NCI-H1105 treated with DMSO at 0.1 percent for 48 hours (cell line): ENCODE data around the gene AGPAT1.
"Not testable (repeated sequence)": the region's sequence is repeated elsewhere in the genome, so short reads cannot be mapped to it uniquely, and the experiment has no call there.

Experiments used
- DNase-seq: peaks from one replicate; lab custom pipeline; 2025; lab: John Stamatoyannopoulos, UW

Gene AGPAT1

DNA sequence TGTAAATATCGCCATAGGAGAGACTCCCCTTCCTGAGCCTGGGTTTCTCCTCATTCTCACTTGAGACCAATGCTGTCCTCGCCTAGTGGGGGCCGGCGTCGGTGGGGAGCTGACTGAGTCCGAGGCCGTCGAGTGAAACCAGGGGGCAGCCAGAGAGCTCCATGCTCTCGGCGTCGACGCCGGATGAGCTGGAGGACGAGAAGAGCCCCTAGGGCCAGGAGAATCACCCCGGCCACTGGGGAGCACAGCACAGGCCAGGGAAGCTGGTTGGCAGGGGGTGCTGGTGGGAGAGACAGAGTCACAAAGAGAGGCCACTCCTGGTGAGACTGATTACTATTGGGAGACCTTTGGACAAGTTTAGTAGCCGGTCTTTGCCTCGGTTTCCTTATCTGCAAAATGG lies 23.0 kb upstream of the AGPAT1 start:
- DNase-seq: no peak

DNA sequence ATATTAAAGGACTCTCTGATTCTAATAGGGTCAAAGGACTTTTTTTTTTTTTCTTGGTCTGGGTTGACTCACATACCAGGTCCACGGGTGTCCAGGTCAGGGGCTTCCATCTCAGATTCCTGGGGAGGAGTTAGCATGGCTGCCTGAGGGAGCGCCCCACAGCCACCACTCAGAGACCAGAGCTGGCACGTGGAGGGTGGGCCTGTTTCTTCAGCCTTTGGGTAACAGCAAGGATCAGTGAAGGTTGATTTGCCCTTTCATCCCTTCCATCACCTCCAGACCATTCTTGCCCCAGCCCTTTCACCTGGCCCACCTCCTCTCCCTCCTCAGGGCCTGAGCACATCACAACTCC lies 22.4 kb upstream of the AGPAT1 start:
- DNase-seq: no peak

DNA sequence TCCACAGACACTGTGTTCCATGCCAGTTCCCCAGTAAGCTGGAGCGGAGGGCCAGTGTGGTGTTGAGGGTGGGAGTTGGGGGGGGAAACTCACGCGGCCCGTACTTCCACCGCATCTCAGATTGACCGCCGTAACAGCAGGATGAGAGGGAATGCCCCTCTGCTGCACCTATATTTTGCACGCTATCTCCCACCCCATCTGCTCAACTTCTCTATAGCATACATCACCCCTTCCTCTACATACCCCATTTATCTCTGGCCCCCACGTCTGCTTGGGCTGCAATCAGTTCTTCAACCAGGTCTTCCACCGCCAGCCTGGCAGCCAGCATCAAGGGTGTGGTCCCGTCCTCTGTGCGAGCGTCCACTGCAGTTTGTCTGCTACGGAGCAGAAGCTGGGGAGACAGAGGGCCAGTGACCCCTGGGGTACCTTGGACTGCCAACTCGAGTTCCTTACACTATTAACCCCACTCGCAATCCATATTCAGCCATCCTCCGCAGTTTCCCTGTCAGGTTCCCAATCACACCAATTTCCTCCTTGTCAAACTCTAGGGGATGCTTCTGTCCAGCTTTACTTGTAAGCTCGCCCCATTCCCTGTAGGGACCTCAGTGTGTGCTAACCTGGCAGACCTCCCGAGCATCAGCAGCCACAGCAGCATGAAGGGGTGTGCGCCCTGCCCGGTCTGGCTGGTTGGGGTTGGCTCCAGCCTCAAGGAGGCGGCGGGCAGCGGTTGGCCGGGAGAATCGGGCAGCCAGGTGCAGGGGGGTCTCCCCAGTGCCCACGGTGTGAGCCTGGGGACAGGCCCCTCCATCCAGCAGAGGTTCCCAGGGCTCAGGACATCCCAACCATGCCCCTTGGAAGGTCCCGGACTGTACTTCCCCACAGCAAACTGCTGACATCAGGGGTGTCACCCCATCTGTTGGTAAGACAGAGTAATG lies 21.1 kb upstream of the AGPAT1 start:
- no peak for DNase-seq

DNA sequence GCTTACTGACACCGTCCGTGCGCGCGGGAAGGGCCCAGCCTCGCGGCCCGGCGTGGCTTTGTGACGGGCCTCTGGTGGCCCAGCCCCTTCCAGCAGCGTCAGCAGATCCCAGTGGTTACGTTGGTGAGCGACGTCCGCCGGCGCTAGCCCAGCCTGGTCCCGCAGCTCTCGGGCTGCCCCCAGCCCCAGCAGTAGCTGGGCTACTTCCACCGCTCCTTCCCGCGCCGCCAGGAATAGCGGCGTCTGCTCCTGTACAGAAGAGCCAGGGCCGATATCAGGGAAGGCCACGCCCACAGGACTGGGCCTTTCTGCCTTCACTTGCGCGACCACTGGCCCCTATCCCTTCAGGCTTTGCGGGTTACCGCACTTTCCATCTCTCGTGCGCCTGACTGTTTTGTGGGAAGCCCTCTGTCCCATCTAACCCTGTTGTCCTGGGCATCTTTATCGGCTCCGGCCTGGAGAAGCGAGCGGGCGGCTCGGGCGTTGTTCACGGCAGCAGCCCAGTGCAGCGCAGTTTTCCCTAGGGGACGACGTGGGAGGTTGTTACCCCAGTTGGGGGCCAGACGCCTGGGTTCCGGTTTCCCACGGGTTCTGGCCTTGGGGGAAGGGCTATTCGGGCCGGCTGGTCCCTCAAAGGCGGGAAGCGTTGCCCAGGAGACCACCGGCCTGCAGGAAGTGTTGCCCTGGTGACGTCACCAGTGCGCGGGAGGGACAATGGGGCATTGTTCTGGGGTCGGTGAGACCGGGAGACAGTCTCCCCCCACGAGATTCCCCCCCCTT lies 20.2 kb upstream of the AGPAT1 start:
- peak; percentile 83 for DNase-seq

DNA sequence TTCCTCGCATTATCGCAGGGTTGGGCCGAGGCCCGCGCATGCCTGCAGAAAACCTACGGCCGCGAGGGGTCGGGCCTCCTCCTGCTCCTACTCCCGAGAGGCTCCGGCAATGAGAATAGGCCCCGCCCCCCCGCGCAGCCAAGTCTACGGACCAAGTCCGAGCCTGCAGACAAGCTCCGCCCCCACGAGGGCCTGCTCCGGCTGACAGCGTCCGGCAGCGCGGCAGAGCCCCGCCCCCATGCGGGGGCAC lies 19.7 kb upstream of the AGPAT1 start:
- peak; percentile 99 for DNase-seq

DNA sequence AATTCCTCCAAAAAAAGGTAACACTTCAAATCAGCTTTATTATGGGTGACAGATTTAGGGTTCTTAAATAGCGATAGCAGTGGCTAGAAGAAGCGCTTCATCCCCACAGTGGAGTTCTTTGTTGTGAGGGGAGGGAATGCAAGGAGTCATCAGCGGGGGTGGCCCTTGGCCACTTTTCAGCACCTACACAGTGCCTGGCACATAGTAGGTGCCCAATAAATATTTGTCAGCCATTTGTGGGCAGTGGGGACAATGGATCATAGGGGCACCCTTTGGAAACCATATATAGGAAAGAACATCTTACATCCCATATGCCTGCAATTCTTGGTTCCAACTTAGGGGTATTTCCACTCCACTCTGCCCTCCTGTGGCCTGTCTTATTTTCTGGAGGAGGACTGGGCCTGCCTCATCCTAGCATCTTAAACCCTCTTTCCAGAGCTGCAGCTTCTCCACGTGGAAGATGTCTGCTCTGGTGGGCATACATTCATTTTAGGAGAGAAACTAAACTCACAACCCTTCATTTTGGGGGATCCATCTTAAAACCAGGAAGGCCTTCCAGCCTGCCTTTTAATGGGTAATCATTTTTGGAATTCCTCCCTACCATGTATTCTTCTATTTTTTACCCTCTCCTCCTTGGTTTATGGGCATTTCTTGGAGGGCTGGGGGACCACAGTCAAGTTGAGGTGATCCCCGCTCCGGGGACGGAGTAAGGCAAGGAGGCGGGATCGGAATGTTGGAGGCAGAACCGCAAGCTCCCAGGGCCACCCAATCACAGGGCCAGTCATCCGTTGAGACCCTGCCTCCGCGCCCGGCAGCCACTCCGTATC lies 19.2 kb upstream of the AGPAT1 start:
- DNase-seq: no peak

DNA sequence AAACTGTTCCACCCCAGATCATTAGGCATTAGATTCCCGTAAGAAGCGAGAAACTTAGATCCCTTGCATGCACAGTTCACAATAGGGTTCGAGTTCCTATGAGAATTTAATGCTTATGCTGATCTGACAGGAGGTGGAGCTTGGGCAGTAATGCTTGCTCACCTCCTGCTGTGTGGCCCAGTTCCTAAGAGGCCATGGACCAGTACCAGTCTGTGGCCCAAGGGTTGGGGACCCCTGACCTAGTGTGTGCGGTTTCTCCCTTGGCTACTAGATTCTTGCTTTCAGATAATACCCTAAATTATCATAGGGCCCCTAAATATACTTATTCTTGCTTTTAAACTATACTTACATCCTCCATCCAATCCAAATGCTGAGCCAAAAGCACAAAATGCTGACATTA lies 18.5 kb upstream of the AGPAT1 start:
- no peak for DNase-seq

DNA sequence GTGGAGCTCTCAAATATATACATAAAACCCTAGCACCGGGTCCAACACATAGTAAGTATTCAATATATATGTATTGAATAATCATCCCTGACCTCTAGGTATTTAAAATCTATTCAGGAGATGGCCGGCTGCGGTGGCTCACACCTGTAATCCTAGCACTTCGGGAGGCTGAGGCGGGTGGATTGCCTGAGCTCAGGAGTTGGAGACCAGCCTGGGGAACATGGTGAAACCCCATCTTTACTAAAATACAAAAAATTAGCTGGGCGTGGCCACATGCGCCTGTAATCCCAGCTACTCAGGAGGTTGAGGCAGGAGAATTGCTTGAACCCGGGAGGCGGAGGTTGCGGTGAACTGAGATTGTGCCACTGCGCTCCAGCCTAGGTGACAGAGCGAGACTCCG lies 17.2 kb upstream of the AGPAT1 start:
- not testable (repeated sequence) for DNase-seq

DNA sequence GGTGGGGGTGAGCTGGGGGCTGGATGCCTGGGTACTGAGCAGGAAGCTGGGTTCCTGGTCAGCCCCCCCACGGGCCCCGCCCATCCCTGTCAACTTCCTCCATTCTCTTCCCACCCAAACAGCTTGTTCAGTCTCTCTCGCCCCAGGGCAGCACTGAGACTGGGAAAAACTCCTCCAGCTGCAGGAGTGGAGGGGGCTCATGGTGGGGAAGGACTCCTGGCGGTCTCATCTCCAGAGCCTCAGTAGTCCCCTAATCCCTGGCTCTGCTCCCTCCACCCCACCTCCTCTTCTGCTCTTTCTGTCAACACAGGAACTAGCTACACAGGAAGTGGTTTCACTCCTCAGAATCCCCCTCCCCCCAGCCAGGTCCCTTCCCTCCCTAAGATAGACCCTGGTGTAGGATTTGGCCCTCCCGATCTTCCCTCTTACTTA lies 16.7 kb upstream of the AGPAT1 start, which contains the start of gene GPSM3:
Gene GPSM3 (minus strand): TSS at position 36 of the 432 bp plus-strand sequence. CDS start 130 bp downstream, outside the sequence.
- DNase-seq: no peak

DNA sequence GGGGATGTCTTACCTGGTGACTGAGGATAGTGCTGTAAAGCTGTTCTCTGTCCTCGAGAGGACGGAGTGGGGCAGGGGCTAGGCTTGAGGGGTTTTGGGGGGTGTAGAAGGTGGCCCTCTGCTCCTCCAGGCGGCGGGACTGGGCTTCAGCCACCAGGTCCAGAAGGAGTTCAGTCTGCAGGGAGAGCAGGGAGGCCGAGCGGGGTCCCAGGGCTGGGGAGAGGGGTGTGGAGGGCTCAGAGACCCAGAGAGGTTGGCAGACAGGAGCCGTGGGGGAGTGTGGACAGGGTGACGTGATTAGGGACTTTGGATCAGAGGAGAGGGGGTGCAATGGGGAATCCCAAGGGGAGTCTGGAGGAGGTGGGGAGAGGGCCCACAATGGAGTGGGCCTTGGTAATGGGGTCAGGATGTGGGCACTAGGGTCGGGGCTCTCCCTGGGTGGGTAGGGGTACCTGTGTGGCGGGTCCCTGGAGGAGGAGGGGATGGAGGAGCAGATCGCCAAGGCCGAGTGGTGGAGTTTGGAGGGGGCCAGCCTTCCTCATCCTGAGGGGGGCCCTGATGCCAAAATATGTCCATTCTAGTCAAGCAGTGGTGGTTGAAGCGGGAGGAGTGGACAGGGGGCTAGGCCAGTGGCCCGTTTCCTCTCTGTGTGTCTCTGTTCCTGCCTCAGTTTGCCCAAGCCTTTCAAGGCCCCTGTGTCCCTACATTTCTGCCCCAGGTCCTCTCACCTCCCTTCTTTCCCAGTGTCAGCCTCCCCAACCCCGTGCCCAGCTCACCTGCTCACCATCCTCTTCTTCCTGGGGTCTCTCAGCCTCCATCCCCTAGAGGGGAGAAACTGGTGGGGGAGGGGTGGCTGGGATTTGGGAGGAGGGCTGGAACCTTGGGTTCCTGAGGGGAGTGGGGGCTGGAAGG lies 16.1 kb upstream of the AGPAT1 start:
- no peak for DNase-seq

DNA sequence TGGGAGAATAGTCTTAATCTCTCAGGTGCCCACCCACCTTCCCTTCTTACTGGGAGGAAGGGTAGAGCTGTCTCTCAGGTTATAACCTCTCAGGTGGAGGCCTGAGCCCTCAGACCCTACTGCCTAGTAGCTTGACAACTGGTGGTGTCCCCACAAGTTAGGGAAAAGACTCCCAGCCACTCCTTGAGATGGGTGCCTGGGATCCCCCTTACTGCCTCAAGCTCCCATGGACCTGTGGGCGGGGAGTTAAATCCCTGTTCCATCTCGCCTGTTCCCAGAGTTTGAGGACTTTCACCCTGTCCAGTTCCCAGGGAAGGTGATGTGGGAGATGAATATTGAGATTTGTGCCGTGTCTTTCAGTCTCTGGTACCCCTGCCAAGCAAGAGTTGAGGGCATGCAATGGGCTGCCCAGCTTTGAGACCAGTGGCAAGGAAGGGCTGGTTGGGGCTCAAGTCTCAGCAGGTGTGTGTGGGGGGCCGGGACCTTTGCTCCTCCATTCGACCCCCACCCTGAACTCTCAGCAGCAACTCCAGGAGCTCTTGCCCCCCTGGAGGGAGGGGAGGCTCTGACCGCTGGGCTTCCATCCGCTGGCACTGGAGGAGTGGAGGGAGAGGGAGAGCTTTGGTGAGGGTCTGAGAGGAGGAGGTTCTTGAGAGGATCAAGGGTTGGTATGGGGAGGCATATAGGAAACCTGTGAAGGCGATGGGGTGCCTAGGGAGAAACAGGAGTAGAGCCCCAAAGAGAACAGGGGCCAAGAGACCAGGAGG lies 15.2 kb upstream of the AGPAT1 start:
- no peak for DNase-seq

DNA sequence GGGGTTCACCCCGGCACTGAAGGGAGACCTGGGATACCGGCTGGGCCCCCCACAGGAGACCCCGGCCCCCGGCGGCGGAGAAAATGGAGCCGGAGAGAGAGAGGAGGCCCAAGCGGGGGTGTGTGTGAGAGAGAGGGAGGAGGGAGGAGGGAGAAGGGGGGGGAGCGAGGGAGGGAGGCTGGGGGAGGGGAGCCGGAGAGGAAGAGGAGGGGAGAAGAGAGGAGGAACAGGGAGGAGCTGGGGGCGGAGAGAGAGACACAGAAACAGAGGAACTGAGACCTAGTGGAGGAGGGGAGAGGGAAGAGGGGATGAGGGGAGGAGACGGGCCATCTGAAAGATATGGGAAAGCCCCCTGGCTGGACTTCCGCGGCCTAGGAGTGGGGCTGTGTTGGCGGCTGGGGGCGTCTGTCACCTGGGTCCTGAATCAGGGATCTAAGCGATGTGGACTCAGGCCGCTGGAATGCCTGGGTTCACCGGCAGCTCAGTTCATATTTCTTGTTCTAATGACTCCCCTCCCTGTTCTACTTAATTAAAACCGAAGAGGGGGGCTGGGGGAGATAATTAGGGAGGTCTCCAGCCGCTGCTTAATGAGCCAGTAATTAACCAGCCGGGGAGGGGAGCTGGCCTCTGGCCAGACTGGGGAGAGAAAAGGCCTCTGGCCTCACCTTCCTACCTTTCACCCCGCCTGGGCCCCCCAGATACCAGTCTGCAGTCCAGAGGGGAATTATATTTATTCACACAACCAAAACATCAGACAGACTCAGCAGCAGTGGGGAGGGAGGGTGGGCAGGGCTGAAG lies 14.4 kb upstream of the AGPAT1 start, which contains the start of gene PBX2:
Gene PBX2 (minus strand): TSS at position 149 of the 798 bp plus-strand sequence. CDS start 287 bp downstream, outside the sequence.
- DNase-seq: peak; percentile 88

DNA sequence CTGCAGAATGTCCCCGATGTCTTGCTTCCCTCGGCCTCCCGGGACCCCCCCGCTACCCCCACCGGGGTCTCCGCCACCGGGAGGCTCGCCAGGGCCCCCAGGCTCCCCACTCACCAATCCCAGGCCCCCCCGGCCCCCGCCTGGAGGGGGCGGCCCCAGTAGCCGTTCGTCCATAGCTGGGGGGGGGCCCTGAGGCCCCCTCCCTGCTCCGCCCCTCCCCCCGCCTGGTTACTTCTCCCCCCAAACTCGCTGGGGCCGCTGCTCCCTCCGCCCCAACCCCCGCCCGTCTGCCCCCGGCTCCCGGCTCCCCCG lies 13.8 kb upstream of the AGPAT1 start:
- no peak for DNase-seq

DNA sequence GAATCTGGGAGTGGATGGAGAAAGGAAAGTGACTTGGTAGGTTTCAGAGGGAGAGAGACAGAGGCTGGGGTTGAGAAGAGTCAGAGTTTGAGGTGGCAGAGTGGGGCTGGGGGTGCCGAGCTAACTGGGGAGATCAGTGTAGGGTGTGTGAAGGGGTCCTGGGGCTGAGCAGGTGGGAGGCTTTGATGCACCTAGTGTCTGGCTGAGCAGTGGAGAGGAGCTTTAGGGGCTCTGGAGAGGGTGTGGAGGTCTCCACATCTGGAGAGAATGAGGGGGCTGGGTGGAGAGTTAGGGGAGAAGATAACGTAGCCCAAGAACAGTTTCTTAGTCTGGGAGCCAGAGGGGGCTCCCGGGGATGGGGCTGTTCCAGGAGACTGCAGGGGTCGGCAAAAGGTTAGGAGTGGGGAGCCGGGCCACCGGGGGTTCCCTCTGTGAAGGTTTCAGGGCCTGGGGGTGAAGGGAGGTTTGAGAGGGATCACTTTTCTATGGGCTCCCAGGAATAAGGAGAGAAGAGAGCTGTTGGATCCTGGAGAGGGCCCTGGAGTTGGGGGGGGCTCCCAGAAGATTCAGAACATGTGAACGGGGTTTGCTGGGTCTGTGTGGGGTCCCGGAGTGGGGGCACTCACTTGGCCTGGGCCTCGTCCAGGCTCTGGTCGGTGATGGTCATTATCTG lies 13.3 kb upstream of the AGPAT1 start:
- DNase-seq: no peak

DNA sequence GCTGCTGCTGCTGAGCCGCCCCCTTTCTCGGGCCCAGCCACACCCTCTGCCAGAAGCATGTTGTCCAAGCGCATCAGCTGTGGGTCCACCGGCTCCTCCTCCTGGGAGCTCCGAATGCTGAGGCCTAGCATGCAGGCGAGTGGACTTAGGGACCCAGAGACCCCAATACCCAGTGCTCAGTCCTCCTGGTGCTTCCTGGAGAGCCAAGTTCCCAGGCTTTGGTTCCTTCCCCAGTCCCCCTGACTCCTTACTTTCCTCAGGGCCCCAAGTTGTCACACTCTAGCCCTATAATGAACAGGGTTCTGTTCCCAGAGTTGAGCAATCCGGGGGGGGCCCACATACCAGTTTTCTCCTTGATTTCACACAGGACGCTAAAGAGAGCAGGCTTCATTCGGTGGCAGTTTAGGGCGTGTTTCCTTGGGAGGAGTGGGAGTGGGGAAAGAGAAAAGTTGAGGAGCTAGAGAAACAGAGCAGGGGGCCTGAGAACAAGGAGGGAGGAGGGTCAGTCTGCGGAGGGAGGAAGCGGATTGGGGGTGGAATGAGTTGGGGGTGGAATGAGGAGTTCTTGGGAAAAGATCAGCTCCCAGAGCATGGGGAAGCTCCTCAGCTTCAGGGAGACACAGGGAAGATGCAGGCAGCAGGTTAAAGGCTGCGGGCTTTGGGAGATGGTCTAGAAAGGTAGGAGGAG lies 12.6 kb upstream of the AGPAT1 start:
- no peak for DNase-seq

DNA sequence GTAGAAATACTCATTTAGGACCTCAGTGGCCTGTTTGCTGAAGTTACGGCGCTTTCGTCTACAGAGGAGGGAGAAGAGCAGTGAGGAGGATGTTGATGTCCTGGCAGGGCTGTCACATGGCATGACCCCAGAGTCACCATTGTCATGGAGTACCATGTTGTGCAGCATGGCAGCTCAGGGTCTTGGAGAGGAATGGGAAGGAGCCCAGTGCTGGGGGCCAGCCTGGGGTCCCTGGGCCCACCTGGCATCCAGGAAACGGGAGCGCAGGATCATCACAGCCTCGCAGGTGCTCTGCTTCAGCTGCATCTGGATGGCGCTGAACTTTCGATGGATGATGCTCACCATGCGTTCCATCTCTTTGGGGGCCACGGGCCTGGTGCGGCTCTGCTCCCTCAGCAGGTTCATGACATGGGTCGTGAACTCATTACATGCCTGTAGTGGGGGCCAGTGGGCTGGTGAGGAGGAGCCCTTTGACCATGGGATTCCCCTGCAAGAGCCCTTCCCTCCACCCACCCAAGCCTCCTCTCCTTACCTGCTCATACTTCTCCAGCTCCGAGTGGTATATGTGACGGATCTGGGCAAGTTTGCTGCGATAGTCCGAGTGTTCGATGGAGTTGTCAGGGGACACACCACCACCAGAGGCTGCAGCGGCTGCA lies 12.0 kb upstream of the AGPAT1 start:
- DNase-seq: not testable (repeated sequence)

DNA sequence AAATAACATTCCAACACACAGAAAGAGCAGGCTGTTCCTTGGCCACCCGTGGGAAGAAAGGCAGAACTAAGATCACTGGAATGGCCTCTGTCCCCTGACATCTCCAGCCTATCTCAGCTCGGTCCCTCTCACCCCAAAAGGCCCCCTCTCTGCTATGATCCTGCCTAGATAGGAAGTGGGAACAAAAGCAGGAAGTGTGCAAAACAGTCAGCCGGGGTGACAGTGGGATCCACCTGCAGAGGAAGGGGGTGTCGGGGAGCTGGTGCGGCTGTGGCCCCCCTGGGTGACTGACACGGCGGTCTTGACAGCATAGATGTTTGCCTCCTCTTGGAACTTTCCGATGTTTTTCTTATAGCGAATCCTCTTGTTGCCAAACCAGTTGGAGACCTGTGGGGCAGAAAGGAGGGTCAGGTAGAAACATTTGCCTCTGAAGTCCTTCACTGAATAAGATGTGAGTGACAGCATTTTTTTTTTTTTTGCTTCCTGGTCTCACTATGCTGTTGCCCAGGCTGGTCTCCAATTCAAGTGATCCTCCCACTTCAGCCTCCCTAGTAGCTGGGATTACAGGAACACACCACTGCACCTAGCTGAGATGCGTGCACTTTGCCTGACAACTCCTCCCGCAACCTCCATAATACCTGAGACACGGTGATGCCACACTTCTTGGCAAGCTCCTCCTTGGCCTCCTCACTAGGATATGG lies 11.3 kb upstream of the AGPAT1 start:
- DNase-seq: no peak
